SW480 (cell line): Measurements from ENCODE around the gene TAS1R2.

Experiments
- DNase-seq: peaks from one replicate; pipeline ENCODE4 v3.0.0-alpha.2; 2016; ENCODE audit warnings: low spot score

TAS1R2 gene

DNA sequence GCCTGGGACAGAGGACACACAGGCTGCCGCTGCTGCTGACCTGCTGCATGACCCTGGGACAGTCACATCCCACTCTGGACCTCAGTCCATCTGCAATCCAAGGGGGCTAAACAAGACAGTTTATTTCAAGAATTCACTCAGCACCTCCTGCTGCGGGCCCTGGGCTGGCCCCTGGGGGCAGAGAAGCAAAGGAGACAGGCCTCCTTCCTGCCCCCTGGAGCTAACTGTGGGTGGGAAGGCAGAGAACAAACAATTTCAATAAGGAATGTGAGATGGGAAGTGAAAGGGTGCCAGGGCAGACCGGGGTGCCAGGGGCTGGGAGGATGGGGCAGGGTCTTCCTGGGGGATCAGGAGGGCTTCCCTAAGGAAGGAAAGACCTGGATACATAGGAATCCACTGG, 60.0 kb downstream of the TAS1R2 start:
- no peak for DNase-seq

DNA sequence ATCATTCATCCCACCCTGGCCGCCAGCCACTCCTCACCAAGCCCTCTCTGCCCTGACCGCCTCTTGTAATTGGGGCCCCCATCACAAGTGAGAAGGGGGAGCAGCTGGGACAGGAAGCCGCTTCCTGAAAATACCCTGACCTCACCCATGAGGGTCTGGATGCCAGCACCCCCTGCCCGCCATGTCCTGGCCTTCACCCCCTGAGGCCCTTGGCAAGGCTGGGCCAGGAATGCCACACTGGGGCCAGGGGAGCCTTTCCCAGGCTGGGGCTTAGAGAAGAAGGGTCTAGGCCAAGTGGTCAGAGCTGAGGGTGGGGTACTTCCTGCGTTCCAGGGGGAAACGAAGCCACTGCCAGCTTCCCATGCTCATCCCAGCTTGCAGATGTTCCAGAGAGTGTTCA, 60.5 kb downstream of the TAS1R2 start:
- DNase-seq = no peak

DNA sequence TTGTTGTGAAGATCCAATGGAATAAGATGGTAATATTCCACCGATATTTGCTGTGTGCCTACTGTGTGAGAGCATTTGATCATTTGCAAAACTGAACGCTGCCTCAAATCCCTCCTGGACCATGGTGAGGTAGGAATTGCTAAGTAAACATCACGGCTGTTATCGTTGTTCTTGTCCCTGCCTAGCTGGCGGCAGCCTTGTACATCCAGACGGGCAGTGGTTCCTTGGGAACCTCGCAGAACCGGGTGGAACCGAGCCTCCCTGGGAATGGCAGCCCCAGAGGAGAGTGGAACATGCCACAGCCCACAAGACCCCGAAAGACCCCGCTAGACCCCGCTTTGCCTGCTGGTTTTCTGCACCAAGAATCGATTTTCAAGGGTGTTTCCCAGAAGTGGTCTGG, 60.9 kb downstream of the TAS1R2 start:
- DNase-seq = no peak

DNA sequence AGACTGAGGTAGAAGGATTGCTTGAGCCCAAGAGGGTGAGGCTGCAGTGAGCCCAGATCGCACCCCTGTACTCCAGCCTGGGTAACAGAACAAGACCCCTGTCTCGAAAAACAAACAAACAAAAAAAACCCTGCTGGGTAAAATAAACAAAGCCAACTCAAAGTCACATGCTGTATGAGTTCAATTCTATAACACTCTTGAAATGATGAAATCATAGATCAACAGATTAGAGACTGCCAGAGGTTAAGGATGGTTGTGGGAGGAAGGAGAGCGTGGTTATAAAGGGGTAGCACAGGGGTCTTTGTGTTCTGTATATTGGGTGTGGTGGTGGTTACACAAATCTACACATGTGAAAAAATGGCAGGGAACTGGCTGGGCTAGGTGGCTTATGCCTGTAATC, 62.5 kb downstream of the TAS1R2 start:
- no peak for DNase-seq

DNA sequence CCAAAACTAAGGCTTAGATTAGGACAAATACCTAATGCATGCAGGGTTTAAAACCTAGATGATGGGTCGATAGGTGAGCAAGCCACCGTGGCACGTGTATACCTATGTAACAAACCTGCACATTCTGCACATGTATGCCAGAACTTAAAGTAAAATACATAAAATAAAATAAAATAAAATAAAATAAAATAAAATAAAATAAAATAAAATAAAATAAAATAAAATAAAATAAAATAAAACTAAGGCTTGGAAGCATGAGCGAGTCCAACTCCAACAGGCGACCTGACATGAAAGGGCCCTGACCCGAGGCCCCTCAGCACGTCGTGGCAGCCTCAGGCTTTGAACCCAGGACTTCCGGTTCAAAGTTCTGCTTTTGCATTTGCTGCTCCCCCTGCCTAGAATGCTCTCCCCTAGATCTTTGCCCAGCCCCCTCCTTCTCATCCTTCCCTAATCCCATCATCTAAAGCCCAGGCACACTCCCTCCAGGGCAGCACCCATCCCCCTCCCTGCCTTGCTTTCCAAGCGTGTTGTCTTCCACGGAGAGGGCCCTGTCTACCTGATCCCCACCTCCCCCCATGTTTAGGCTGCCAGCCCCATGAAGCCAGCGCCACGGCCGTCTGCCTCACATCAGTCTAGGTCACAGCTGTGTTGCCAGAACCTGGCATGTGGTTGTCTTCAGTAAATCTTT, 64.3 kb downstream of the TAS1R2 start:
- DNase-seq = no peak

DNA sequence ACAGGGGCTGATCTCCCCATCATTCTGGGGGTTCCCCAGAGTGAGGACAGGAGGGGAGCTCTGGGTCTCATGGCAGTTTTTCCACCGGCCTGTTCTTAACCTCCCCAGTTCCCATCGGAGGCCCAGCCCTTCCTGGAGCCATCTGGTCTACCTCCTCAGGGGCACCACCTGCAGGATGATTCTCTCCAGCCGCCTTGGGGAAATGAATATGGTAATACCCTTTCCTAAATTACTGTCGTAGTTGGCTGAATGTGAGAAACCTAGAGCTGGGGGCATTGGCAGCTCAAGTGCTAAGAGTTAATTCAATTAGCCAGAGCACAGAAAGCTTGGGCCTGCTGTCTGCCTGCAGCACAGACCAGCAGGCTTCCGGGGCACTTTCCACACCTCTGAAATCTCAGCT, 64.9 kb downstream of the TAS1R2 start:
- DNase-seq = no peak

DNA sequence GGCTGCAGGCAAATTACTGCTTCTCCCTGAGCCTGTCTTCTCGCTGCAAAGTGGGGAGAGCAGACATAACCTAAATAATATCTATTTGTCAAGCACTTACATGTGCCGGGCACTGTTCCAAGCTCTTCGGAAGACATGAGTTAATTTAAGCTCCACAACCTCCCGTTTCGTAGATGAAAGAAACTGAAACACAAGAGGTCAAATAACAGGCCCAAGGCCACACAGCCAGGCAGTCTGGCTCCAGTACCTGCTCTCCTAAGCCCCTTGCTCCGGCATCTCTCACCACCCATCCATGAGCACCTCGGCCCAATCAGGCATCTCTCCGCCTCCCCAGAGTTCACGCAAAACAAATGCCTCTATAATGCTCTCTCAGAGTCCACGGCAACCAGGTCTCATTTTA, 65.4 kb downstream of the TAS1R2 start:
- DNase-seq = no peak

DNA sequence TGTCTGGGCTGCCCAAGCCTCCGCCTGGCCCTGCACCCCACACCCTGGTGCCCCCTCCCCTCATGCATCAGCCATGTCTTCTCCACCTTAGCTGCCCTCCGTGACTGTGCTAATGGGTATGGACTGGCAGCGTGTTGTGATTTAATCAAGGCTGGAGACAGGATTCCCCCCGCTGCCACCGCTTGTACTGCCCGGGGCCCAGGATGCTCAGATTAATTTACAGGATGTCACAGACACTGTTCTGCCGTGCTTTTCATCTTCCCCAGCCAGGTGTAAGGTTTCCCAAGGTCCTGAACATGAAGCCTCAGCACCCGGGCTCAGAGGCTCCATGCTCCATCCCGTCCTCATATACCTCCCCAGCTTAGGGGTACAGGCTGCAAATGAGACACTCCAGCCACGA, 66.3 kb downstream of the TAS1R2 start:
- DNase-seq = no peak

DNA sequence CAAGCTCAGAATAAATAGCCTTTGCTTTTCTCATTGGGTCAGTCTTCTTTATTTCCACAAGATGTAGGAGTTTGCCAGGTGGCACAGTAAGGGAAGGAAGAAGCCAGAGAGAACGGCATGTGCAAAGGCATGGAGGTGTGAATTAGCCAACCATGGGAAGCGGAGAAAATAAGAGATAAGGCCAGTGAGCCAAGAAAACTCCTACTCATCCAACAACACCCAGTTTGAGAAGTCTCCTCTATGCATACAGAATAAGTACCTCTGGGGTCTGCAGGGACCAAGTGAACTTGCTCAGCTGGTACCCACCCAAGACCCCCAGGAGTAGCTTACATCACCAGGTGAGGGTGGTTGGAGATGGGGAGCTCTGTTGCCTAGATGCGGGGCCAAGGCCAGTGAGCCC, 66.7 kb downstream of the TAS1R2 start:
- DNase-seq = no peak
